Activated T-cell treated with anti-CD3 and anti-CD28 coated beads for 1 hour (primary cell): ENCODE results near the gene C9orf43.
A peak's percentile ranks its signal among the peaks of the same experiment; 100 is the strongest.
"Not testable (repeated sequence)": the region's sequence is repeated elsewhere in the genome, so short reads cannot be mapped to it uniquely, and the experiment has no call there.

ENCODE experiments used
- DNase-seq: peaks from one replicate; pipeline ENCODE4 v3.0.0-alpha.2; 2020; ENCODE audit warnings: low read depth

C9orf43 gene

GRCh38 chr9:113410207-113410864, at the start of gene C9orf43, which contains the start of gene POLE3:
TSS of gene C9orf43 (plus strand) at chr9:113410747. CDS start at chr9:113413494, 2,747 bp downstream.
TSS of gene POLE3 (minus strand) at chr9:113410675. CDS start at chr9:113410293, 382 bp downstream.
- DNase-seq: peak; percentile 89

GRCh38 chr9:113361304-113362018, 49.1 kb upstream of the C9orf43 start:
- no peak for DNase-seq

- DNase-seq: no peak
These were observed 47.2 kb upstream of the C9orf43 start for GRCh38 chr9:113363336-113363735.

GRCh38 chr9:113364951-113365350, 45.6 kb upstream of the C9orf43 start:
- no peak for DNase-seq

- not testable (repeated sequence) for DNase-seq
These were observed 44.9 kb upstream of the C9orf43 start for GRCh38 chr9:113365652-113366051.

GRCh38 chr9:113368348-113368981, 42.1 kb upstream of the C9orf43 start:
- no peak for DNase-seq

GRCh38 chr9:113368982-113369854, 41.3 kb upstream of the C9orf43 start:
- no peak for DNase-seq

GRCh38 chr9:113369855-113370140, 40.7 kb upstream of the C9orf43 start:
- DNase-seq: no peak

GRCh38 chr9:113370806-113371325, 39.7 kb upstream of the C9orf43 start:
- DNase-seq: no peak

- no peak for DNase-seq
These were observed 38.5 kb upstream of the C9orf43 start for GRCh38 chr9:113372059-113372458.

- DNase-seq: no peak
These were observed 37.3 kb upstream of the C9orf43 start for GRCh38 chr9:113373256-113373655.

- DNase-seq: no peak
These were observed 36.7 kb upstream of the C9orf43 start for GRCh38 chr9:113373676-113374392.

GRCh38 chr9:113375057-113376023, 35.2 kb upstream of the C9orf43 start:
- DNase-seq: no peak

GRCh38 chr9:113376634-113377567, 33.6 kb upstream of the C9orf43 start, which contains the start of gene HDHD3:
TSS of gene HDHD3 (minus strand) at chr9:113376986. CDS start at chr9:113374354, 2,632 bp downstream.
- DNase-seq: peak; percentile 73

GRCh38 chr9:113379094-113379828, 31.3 kb upstream of the C9orf43 start:
- DNase-seq: not testable (repeated sequence)

- DNase-seq: not testable (repeated sequence)
These were observed 30.7 kb upstream of the C9orf43 start for GRCh38 chr9:113379829-113380210.

GRCh38 chr9:113380869-113381378, 29.6 kb upstream of the C9orf43 start:
- DNase-seq: no peak

- not testable (repeated sequence) for DNase-seq
These were observed 29.1 kb upstream of the C9orf43 start for GRCh38 chr9:113381441-113381840.
